Ishikawa (cell line): ENCODE data around the gene GRIK1.

Source experiments
- CEBPB ChIP-seq: IDR thresholded peaks from 2 replicates; pipeline ENCODE4 v1.6.1; 2012
- CREB1 ChIP-seq: IDR thresholded peaks from 2 replicates; pipeline ENCODE4 v1.6.1; 2012; ENCODE audit warnings: low read depth
- EGR1 ChIP-seq: IDR thresholded peaks from 2 replicates; pipeline ENCODE4 v1.6.1; 2012
- EP300 ChIP-seq: IDR thresholded peaks from 2 replicates; pipeline ENCODE4 v1.6.1; 2012; ENCODE audit warnings: borderline replicate concordance
- FOXM1 ChIP-seq: IDR thresholded peaks from 2 replicates; pipeline ENCODE4 v1.6.1; 2012; ENCODE audit warnings: low read depth, borderline replicate concordance
- NFIC ChIP-seq: IDR thresholded peaks from 2 replicates; pipeline ENCODE4 v1.6.1; 2012
- RAD21 ChIP-seq: IDR thresholded peaks from 2 replicates; pipeline ENCODE4 v1.6.1; 2012; ENCODE audit warnings: low read depth
- TAF1 ChIP-seq: IDR thresholded peaks from 2 replicates; pipeline ENCODE4 v1.6.1; 2012; ENCODE audit warnings: low read depth, mild to moderate bottlenecking
- TCF12 ChIP-seq: IDR thresholded peaks from 2 replicates; pipeline ENCODE4 v1.6.1; 2012; ENCODE audit warnings: low read depth
- TEAD4 ChIP-seq: IDR thresholded peaks from 2 replicates; pipeline ENCODE4 v1.6.1; 2012
- YY1 ChIP-seq: IDR thresholded peaks from 2 replicates; pipeline ENCODE4 v1.6.1; 2012; ENCODE audit warnings: low read depth
- ZBTB7A ChIP-seq: IDR thresholded peaks from 2 replicates; pipeline ENCODE4 v1.6.1; 2012; ENCODE audit warnings: low read depth
- TF ChIP-seq, protein P1 (sequence below): IDR thresholded peaks from 2 replicates; pipeline ENCODE4 v1.6.1; 2012
- TF ChIP-seq, protein P2 (sequence below): IDR thresholded peaks from 2 replicates; pipeline ENCODE4 v1.6.1; 2012
- TF ChIP-seq, protein P3 (sequence below): IDR thresholded peaks from 2 replicates; pipeline ENCODE4 v1.6.1; 2012; ENCODE audit warnings: low read depth, mild to moderate bottlenecking

GRIK1 gene

DNA sequence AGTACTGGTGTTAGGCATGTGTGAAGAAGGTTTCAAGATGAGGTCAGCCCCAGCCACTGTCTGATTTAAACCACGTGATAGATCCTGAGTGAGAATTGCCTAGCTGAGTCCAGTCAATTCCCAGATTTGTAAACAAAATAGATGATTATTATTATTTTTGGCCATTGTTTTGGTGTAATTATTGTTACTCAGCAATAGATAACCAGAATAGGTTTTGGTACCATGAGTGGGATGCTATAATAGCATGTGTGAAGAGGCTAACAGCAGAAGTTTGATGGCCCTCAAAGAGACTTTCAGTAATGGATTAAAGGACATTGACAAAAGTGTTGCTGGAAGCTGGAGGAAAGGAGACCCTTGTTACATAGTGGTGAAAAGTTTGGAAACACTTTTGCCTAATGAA, 426.3 kb downstream of the GRIK1 start:
- no peak for TF ChIP-seq TAF1
- TF ChIP-seq, protein P1, sequence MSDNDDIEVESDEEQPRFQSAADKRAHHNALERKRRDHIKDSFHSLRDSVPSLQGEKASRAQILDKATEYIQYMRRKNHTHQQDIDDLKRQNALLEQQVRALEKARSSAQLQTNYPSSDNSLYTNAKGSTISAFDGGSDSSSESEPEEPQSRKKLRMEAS = no peak
- no peak for TF ChIP-seq EGR1
- no peak for TF ChIP-seq RAD21
- no peak for TF ChIP-seq TCF12
- TF ChIP-seq, protein P2, sequence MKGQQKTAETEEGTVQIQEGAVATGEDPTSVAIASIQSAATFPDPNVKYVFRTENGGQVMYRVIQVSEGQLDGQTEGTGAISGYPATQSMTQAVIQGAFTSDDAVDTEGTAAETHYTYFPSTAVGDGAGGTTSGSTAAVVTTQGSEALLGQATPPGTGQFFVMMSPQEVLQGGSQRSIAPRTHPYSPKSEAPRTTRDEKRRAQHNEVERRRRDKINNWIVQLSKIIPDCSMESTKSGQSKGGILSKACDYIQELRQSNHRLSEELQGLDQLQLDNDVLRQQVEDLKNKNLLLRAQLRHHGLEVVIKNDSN = no peak
- TF ChIP-seq CEBPB = no peak
- TF ChIP-seq TEAD4 = no peak
- TF ChIP-seq, protein P3, sequence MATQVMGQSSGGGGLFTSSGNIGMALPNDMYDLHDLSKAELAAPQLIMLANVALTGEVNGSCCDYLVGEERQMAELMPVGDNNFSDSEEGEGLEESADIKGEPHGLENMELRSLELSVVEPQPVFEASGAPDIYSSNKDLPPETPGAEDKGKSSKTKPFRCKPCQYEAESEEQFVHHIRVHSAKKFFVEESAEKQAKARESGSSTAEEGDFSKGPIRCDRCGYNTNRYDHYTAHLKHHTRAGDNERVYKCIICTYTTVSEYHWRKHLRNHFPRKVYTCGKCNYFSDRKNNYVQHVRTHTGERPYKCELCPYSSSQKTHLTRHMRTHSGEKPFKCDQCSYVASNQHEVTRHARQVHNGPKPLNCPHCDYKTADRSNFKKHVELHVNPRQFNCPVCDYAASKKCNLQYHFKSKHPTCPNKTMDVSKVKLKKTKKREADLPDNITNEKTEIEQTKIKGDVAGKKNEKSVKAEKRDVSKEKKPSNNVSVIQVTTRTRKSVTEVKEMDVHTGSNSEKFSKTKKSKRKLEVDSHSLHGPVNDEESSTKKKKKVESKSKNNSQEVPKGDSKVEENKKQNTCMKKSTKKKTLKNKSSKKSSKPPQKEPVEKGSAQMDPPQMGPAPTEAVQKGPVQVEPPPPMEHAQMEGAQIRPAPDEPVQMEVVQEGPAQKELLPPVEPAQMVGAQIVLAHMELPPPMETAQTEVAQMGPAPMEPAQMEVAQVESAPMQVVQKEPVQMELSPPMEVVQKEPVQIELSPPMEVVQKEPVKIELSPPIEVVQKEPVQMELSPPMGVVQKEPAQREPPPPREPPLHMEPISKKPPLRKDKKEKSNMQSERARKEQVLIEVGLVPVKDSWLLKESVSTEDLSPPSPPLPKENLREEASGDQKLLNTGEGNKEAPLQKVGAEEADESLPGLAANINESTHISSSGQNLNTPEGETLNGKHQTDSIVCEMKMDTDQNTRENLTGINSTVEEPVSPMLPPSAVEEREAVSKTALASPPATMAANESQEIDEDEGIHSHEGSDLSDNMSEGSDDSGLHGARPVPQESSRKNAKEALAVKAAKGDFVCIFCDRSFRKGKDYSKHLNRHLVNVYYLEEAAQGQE = no peak
- no peak for TF ChIP-seq ZBTB7A
- no peak for TF ChIP-seq CREB1
- no peak for TF ChIP-seq YY1
- TF ChIP-seq FOXM1 = no peak
- TF ChIP-seq EP300 = no peak

DNA sequence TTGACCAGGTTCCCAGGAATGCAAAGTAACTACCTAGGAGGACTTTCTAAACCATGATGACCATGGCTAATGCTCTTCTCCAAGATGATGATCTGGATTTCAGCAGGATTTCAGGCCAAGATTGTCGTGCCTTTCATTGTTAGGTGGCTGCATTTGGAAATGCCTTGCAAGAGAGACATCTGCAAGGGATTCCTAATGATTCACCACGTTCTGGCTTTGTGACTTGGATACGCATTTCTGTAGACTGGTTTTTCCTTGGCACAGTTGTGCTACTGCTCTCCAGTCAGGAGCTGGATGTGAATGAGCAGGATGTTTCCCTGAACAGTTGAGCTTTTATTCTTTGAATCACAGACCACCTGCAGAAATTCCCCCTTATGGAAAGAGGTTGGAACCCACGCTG, 428.7 kb downstream of the GRIK1 start:
- TF ChIP-seq ZBTB7A (no peak), EGR1 (no peak), EP300 (no peak), FOXM1 (no peak), RAD21 (no peak), CREB1 (no peak), YY1 (no peak), CEBPB (no peak), TCF12 (no peak)
- TF ChIP-seq, protein P2 = no peak

DNA sequence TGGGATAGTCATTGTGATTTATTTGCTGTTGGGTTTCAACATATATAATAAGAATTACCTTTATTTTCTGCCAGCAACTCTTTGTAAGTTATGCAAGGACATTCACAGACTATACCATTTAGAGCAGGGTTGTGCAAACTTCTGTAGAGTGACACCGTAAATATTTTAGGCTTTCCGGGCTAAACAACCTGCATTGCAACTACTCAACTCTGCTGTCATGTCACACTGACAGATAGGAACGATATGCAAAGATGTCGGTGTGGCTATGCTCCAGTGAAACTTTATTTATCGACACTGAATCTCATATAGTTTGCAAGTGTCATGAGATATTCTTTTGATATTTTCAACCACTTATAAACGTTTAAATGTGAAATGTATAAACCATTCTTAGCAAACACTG, 430.7 kb downstream of the GRIK1 start:
- no peak for TF ChIP-seq EGR1
- TF ChIP-seq TAF1 = no peak
- no peak for TF ChIP-seq RAD21
- no peak for TF ChIP-seq CREB1
- TF ChIP-seq, protein P1 = no peak

DNA sequence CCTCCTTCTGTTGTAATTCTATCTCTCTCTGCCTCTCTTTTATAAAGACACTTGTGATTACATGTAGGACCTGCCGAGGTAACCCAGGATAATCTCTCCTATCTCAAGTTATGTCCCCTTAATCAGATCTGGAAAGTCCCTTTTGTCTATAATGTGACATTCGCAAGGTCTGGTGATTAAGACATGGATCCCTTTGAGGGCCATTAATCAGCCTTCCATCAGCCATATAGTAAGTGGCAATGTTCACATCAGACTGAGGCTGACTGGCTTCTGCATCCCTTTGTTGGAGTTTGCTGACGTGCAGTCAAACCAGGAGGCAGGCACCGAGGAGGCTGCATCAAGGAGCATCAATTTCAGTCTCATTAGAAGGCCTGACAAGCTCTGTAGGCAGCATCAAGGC, 431.5 kb downstream of the GRIK1 start:
- TF ChIP-seq EP300 (no peak), EGR1 (no peak), TCF12 (no peak), RAD21 (no peak), YY1 (no peak), TAF1 (no peak), FOXM1 (no peak)
- TF ChIP-seq, protein P1 = no peak

DNA sequence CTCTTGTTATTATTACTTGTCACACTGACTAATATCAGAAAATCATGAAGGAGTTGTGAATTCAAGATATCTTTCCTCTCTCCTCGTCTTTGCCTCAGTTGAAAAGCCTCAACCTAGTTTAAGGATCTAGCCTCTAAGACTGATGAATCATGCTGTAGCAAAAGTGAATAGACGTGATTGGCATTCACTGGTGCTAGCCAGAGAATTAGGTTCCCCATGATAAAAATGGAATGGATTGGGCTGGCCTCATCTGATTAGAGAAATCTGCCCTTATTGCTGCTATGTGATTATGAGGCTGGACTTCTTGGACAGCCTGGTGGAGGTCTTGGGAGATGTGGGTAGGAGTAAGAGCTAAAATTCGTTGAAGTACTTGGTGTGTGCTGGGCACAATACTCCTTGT, 432.8 kb downstream of the GRIK1 start:
- no peak for TF ChIP-seq NFIC
- no peak for TF ChIP-seq TAF1
- no peak for TF ChIP-seq CEBPB
- no peak for TF ChIP-seq FOXM1
- TF ChIP-seq CREB1 = no peak

DNA sequence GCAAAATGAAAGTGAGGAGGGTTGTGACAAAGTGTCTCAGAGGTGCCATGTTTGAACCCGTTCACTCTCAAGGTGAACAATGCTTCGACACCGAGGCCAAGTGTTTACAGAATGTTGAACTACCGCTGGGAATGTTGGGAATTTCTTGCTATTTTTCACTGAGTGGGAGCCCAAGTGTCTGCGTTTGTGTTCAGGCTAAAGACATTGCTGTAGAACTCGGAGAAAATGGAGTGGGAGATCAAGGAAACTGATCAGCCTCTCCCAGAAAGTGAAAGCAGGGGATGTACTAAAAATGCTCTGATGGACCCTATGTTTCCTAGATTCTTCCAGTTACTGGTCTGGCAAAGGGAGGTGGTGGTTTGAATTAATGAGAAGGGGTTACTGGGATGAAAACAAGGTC, 433.6 kb downstream of the GRIK1 start:
- no peak for TF ChIP-seq RAD21
- TF ChIP-seq, protein P1 = no peak
- TF ChIP-seq NFIC = no peak
- no peak for TF ChIP-seq EGR1
- TF ChIP-seq TEAD4 = no peak
- no peak for TF ChIP-seq CREB1

DNA sequence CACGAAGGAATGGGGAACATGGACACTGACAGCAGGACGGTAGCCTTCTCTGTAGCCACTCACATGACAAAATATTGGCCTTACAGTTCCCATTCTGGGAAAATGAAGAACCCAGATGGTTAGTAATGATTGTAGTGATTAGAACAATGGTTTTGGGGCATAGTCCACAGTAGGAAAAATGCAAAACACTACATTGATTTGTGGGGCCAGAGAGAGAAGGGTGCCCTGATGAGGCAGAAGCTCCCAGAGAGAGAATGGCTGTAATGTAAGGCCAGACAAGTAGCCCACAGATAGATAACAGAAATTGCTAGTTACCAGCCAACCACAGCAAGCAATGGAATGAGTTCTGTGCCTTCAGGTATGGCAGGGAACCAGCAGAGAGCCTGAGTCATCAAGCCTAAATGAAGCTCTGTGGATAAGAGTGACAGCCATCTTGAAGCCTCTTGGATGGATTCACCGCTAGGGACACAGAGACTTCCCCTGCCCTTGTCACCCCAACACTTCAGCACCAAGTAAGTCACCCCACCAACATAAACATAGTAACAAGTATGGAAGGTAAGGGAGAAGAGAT, 435.0 kb downstream of the GRIK1 start:
- TF ChIP-seq, protein P1 = no peak
- no peak for TF ChIP-seq CREB1
- no peak for TF ChIP-seq TCF12
- TF ChIP-seq FOXM1 = no peak
- no peak for TF ChIP-seq ZBTB7A
- TF ChIP-seq NFIC = no peak
- TF ChIP-seq EP300 = no peak
- no peak for TF ChIP-seq TAF1
- no peak for TF ChIP-seq EGR1
- no peak for TF ChIP-seq RAD21
- TF ChIP-seq TEAD4 = no peak
- TF ChIP-seq CEBPB = no peak
- no peak for TF ChIP-seq YY1
- TF ChIP-seq, protein P2 = no peak
